GM23248 (cell line): ENCODE results near the gene CREB5.

Experiments
- EZH2 ChIP-seq: fragments of 200-600 bp; sonication (generic); IDR thresholded peaks from 2 replicates; pipeline ENCODE4 v1.6.1; 2018; ENCODE audit warnings: antibody characterized with exemption, mild to moderate bottlenecking; ENCODE audit not compliant: insufficient read depth, poor library complexity, severe bottlenecking
- EZH2phosphoT487 ChIP-seq: fragments of 200-600 bp; sonication (generic); IDR thresholded peaks from 2 replicates; pipeline ENCODE4 v1.6.1; 2018; ENCODE audit warnings: antibody characterized with exemption, moderate library complexity, mild to moderate bottlenecking, low read depth; ENCODE audit not compliant: insufficient read depth

- TF ChIP-seq EZH2 (no peak), EZH2phosphoT487 (no peak)
Observed at GRCh38 chr7:28408960-28409715, 3.2 kb upstream of the CREB5 start.
